SK-N-SH treated with all-trans-retinoic acid at 6 μM for 48 hours (cell line): ENCODE results near the gene MAMDC4.

Experiments used
- ARNTL ChIP-seq: fragments of 450-650 bp; formaldehyde crosslinking; IDR thresholded peaks from 2 replicates; pipeline ENCODE4 v1.5.0; 2020; ENCODE audit warnings: low read depth, mild to moderate bottlenecking, moderate library complexity, borderline replicate concordance
- BACH2 ChIP-seq: fragments of 250-450 bp; sonication (Bioruptor Pico); IDR thresholded peaks from 2 replicates; pipeline ENCODE4 v1.9.0; 2021; ENCODE audit warnings: mild to moderate bottlenecking, borderline replicate concordance
- CREB5 ChIP-seq: fragments of 250-450 bp; sonication (Bioruptor Pico); IDR thresholded peaks from 2 replicates; pipeline ENCODE4 v1.5.1; 2020; ENCODE audit warnings: low read depth, mild to moderate bottlenecking, moderate library complexity
- ESRRG ChIP-seq: fragments of 250-450 bp; sonication (Bioruptor Pico); IDR thresholded peaks from 2 replicates; pipeline ENCODE4 v1.6.1; 2021; ENCODE audit warnings: mild to moderate bottlenecking
- PATZ1 ChIP-seq: fragments of 250-450 bp; sonication (Bioruptor Pico); IDR thresholded peaks from 2 replicates; pipeline ENCODE4 v1.8.0; 2020; ENCODE audit warnings: mild to moderate bottlenecking, moderate library complexity, borderline replicate concordance
- POU6F1 ChIP-seq: fragments of 250-450 bp; sonication (Bioruptor Pico); IDR thresholded peaks from 2 replicates; pipeline ENCODE4 v1.8.0; 2021; ENCODE audit warnings: low read depth, mild to moderate bottlenecking, moderate library complexity, borderline replicate concordance
- SNAI2 ChIP-seq: fragments of 250-450 bp; sonication (Bioruptor Pico); IDR thresholded peaks from 2 replicates; pipeline ENCODE4 v1.5.0; 2020; ENCODE audit warnings: mild to moderate bottlenecking, moderate library complexity
- TOX ChIP-seq: fragments of 250-450 bp; sonication (Bioruptor Pico); IDR thresholded peaks from 2 replicates; pipeline ENCODE4 v1.8.0; 2021; ENCODE audit warnings: mild to moderate bottlenecking, moderate library complexity, borderline replicate concordance
- ZFP30 ChIP-seq: fragments of 450-650 bp; formaldehyde crosslinking; IDR thresholded peaks from 2 replicates; pipeline ENCODE4 v1.5.0; 2022; ENCODE audit warnings: mild to moderate bottlenecking, moderate library complexity
- ZNF70 ChIP-seq: fragments of 450-650 bp; formaldehyde crosslinking; IDR thresholded peaks from 2 replicates; pipeline ENCODE4 v1.5.0; 2020; ENCODE audit warnings: mild to moderate bottlenecking, moderate library complexity

GRCh38 chr9:136827794-136828473, 24.2 kb upstream of the MAMDC4 start:
- TF ChIP-seq BACH2 (CRISPR knock-in tag) (no peak), PATZ1 (CRISPR knock-in tag) (no peak), SNAI2 (CRISPR knock-in tag) (no peak), ZFP30 (no peak), ARNTL (no peak), POU6F1 (no peak), TOX (CRISPR knock-in tag) (no peak), ZNF70 (no peak), CREB5 (no peak), ESRRG (CRISPR knock-in tag) (no peak)
